Bronchial smooth muscle cell (primary cell): Measurements from ENCODE around the gene AZI2. TPM values are rescaled to one million over a fixed set of nuclear protein-coding genes. Genes with fewer than 3 reads are reported as not detected.

Experiments used
- total RNA-seq: library from RNA; depleted of rRNA; stranded (reverse); fragments of >200 nt; gene quantifications from 2 replicates; pipeline ENCODE4 v1.2.1, GENCODE V29; 2014

Gene AZI2, protein sequence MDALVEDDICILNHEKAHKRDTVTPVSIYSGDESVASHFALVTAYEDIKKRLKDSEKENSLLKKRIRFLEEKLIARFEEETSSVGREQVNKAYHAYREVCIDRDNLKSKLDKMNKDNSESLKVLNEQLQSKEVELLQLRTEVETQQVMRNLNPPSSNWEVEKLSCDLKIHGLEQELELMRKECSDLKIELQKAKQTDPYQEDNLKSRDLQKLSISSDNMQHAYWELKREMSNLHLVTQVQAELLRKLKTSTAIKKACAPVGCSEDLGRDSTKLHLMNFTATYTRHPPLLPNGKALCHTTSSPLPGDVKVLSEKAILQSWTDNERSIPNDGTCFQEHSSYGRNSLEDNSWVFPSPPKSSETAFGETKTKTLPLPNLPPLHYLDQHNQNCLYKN
- total RNA-seq = 76.7 and 94.6 TPM in 2 replicates

DNA sequence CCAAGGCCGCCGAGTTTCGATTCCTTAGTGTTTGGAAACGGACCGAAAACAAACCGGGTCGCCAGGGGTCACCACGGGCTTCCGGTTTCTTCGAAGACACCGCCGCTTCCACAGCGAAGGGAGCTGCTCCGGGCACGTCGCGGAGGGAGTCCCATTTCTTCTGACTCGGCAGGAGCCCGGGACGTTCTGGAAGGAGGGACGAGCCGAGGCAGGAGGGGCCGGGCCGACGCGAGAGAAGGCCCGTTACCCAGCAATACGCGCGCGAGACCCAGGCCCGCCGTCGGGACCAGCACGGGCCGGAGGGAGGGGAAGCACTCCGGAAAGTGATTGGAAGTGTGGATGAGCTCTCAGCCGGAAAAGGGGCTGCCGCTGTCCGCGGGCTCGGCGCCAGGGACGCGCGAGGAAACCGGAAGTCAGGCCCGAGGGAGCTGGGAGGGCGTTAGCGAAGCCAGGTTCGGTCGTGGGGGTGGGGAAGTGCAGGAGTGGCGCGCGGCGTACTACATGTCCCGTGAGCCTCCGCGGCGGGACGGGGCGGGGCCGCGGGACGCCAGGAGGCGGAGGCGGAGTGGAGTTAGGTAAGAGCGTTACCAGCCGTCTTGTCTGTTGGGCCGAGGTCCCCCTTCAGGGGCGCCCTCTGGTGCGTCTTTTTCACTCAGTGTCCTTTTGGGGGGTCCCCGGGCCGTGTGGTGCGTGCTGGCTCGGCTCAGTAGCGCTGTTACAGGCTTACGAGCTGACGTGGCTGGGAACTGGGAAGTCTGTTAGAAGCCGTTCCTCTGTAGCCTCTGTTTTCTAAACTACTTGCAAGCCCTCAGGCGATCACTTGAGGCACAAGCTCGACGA is at the start of gene AZI2, which contains the start of gene ZCWPW2:
Gene AZI2 (minus strand): TSS at position 196 of the 840 bp plus-strand sequence. CDS start 8,207 bp downstream, outside the sequence.
Gene ZCWPW2 (plus strand): TSS at position 93 of the 840 bp plus-strand sequence. CDS start 64,348 bp downstream, outside the sequence.

Other genes starting within 250 kb of the AZI2 start
- gene CMC1, start 107.2 kb downstream of the AZI2 start, total RNA-seq = 1.8 and 3.2 TPM in 2 replicates
- gene ZCWPW2, start 103 bp downstream of the AZI2 start, total RNA-seq = 0.69 and 1.1 TPM in 2 replicates